ENCODE results near the gene UBE2D1. TPM values are rescaled to one million over a fixed set of nuclear protein-coding genes. Genes with fewer than 3 reads are reported as not detected.

Gene UBE2D1
- total and polyA plus RNA-seq, 2 of the 8 experiments (the other 6 are each of a cell fraction or from before 2014, with no cell fraction given), result 21.2 to 33.5 TPM

DNA sequence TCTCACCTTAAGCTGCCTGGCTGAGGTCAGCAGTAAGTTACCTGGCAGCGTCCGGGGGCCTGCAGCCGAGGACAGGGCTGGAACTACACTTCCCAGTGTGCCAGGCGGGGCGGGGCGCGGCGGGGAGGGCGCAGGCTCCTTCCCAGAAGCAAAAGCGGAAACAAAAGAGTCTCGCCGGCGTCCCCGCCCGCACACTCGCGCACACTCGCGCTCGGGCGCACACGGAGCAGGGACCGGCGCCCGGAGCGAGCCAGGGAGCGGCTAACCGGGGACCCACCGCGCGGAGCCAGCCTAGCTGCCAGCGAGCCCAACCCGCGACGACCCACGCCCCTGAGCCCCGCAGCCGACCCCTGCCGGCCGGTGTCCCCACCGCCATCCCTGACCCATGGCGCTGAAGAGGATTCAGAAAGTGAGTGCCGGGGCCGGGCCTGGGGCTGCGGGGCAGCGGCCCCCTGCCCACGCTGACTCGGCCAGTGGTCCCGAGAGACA, at the start of gene UBE2D1 (continued):
- TF ChIP-seq ZNF274 (IDR thresholded peaks at IDR 0.05; ENCODE audit: borderline replicate concordance, extremely low read depth, low read length) (no peak), RBBP5 (IDR thresholded peaks at IDR 0.05; ENCODE audit: borderline replicate concordance, low read depth, low read length) (peak; percentile 97), CHD2 (IDR thresholded peaks at IDR 0.05; ENCODE audit: low read length) (no peak), MAFK (IDR thresholded peaks at IDR 0.05; ENCODE audit: low read depth, low read length) (peak; percentile 26; the same call in 1 of the 2 replicates), JUND (IDR thresholded peaks at IDR 0.05; ENCODE audit: low read length) (no peak), CBX5 (IDR thresholded peaks at IDR 0.05; ENCODE audit: low read depth, low read length) (no peak), SRF (IDR thresholded peaks at IDR 0.05; ENCODE audit: low read depth, low read length) (no peak), SIN3A (conservative IDR thresholded peaks at IDR 0.05 in 1 of 2, IDR thresholded peaks at IDR 0.05 in 1 of 2; ENCODE audit: low read depth in 1 of 2, low read length in 2 of 2) (no peak; a peak in 1 of 4 replicates), POLR2AphosphoS5 (IDR thresholded peaks at IDR 0.05; ENCODE audit: low read depth, low read length) (peak; percentile 81), GTF2F1 (IDR thresholded peaks at IDR 0.05; ENCODE audit: borderline replicate concordance, low read depth, low read length) (no peak), YY1 (IDR thresholded peaks at IDR 0.05; ENCODE audit: low read depth, low read length) (0 out of 2 replicates have a peak, but pooled peaks have one; percentile 38), POLR2A (IDR thresholded peaks at IDR 0.05; ENCODE audit: control extremely low read depth in 1 of 2, low read depth in 2 of 2, low read length in 2 of 2) (peak; percentile 50 to 88), TAF1 (IDR thresholded peaks at IDR 0.05; ENCODE audit: low read depth, low read length) (peak; percentile 90), RFX5 (IDR thresholded peaks at IDR 0.05; ENCODE audit: borderline replicate concordance, low read depth, low read length) (no peak), NANOG (IDR thresholded peaks at IDR 0.05; ENCODE audit: insufficient read depth, low read depth, low read length, poor library complexity, severe bottlenecking) (no peak), HDAC2 (IDR thresholded peaks at IDR 0.05; ENCODE audit: borderline replicate concordance in 1 of 2, low read depth in 2 of 2, low read length in 2 of 2) (0 out of 4 replicates have a peak, but pooled peaks of 1 of the 2 experiments have one; percentile 3), SIX5 (IDR thresholded peaks at IDR 0.05; ENCODE audit: low read depth, low read length) (peak; percentile 60), TBP (IDR thresholded peaks at IDR 0.05; ENCODE audit: low read depth, low read length) (peak; percentile 87), ASH2L (IDR thresholded peaks at IDR 0.05; ENCODE audit: low read length) (peak; percentile 93)

Data from H1 (cell line).